Midbrain (tissue), 1 donor: ENCODE data around the gene MCF2L2.
A peak's percentile ranks its signal among the peaks of the same experiment; 100 is the strongest.

Experiments used
- DNase-seq: peaks from one replicate; lab custom pipeline; 2025; lab: John Stamatoyannopoulos, UW

MCF2L2 gene

GRCh38 chr3:183327343-183327742, 101.1 kb downstream of the MCF2L2 start:
- no peak for DNase-seq

- no peak for DNase-seq
Observed at GRCh38 chr3:183324083-183324482, 104.3 kb downstream of the MCF2L2 start.

GRCh38 chr3:183319371-183319770, 109.0 kb downstream of the MCF2L2 start:
- DNase-seq: no peak

GRCh38 chr3:183318877-183319276, 109.5 kb downstream of the MCF2L2 start:
- DNase-seq: no peak

- no peak for DNase-seq
Observed at GRCh38 chr3:183317886-183318865, 110.2 kb downstream of the MCF2L2 start.

GRCh38 chr3:183317271-183317670, 111.1 kb downstream of the MCF2L2 start:
- no peak for DNase-seq

GRCh38 chr3:183315739-183316138, 112.7 kb downstream of the MCF2L2 start:
- DNase-seq: no peak

- no peak for DNase-seq
Observed at GRCh38 chr3:183313764-183314163, 114.7 kb downstream of the MCF2L2 start.

GRCh38 chr3:183313351-183313750, 115.1 kb downstream of the MCF2L2 start:
- DNase-seq: no peak

- no peak for DNase-seq
Observed at GRCh38 chr3:183312433-183312832, 116.0 kb downstream of the MCF2L2 start.

GRCh38 chr3:183310936-183311335, 117.5 kb downstream of the MCF2L2 start:
- no peak for DNase-seq

- DNase-seq: no peak
Observed at GRCh38 chr3:183309276-183309675, 119.1 kb downstream of the MCF2L2 start.

GRCh38 chr3:183308751-183309150, 119.7 kb downstream of the MCF2L2 start:
- DNase-seq: peak; percentile 6

GRCh38 chr3:183307749-183308148, 120.7 kb downstream of the MCF2L2 start:
- DNase-seq: no peak

- DNase-seq: peak; percentile 58
Observed at GRCh38 chr3:183306798-183307671, 121.4 kb downstream of the MCF2L2 start.

GRCh38 chr3:183303690-183304089, 124.7 kb downstream of the MCF2L2 start:
- no peak for DNase-seq

GRCh38 chr3:183301937-183302580, 126.4 kb downstream of the MCF2L2 start:
- no peak for DNase-seq

GRCh38 chr3:183300996-183301562, 127.3 kb downstream of the MCF2L2 start:
- no peak for DNase-seq

GRCh38 chr3:183299976-183300375, 128.4 kb downstream of the MCF2L2 start:
- DNase-seq: no peak

- peak; percentile 41 for DNase-seq
Observed at GRCh38 chr3:183298701-183299153, 129.7 kb downstream of the MCF2L2 start.

GRCh38 chr3:183296944-183297343, 131.5 kb downstream of the MCF2L2 start:
- DNase-seq: no peak

GRCh38 chr3:183295211-183295610, 133.2 kb downstream of the MCF2L2 start:
- no peak for DNase-seq
